ENCODE measurements around the gene PDILT.
"Not testable (repeated sequence)": the region's sequence is repeated elsewhere in the genome, so short reads cannot be mapped to it uniquely, and the experiment has no call there.

DNA sequence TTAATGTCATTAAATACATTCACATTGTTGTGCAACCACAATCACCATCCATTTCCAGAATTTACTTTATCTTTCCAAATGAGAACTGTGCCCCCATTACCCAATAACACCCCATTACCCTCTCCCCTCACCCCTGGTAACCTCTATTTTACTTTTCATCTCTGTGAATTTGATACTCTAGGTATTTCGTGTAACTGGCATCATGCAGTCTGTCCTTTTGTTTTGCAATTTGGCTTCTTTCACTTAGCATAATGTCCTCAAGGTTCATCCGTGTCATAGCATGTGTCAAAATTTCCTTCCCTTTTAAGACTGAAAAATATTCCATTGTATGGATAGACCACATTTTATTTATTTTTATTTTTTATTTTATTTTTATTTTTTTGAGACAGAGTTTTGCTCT is 17.2 kb upstream of the PDILT start:
- TF ChIP-seq MXI1 (IDR thresholded peaks at IDR 0.05; ENCODE audit: low read depth, low read length); ZNF134 (CRISPR knock-in tag; conservative IDR thresholded peaks at IDR 0.05); MAFF (IDR thresholded peaks at IDR 0.05; ENCODE audit: low read length); FOXA1 (IDR thresholded peaks at IDR 0.05; ENCODE audit: borderline replicate concordance): not testable (repeated sequence)
